Calu3 (cell line): ENCODE results near the gene RBM14. TPM values are rescaled to one million over a fixed set of nuclear protein-coding genes. Genes with fewer than 3 reads are reported as not detected.

Experiments
- BruUV-seq: library from RNA; stranded (reverse); fragments of 400-500 nt; replicated peaks from 2 replicates; lab custom pipeline; 2021; lab: Mats Ljungman, UMichigan
- CTCF ChIA-PET: fragments of 300-600 bp; sonication (Branson Sonifier 250); formaldehyde crosslinking; loops from one replicate; lab custom pipeline; 2022; ENCODE audit warnings: antibody characterized with exemption; lab: Charles Lee
- DNase-seq: peaks from one replicate; pipeline ENCODE4 v3.0.0; 2022
- H3K27ac Mint-ChIP-seq: one replicate; pipeline ENCODE4 v1.8.0; 2022; ENCODE audit warnings: mixed read lengths; ENCODE audit not compliant: unreplicated experiment
- H3K27me3 Mint-ChIP-seq: one replicate; pipeline ENCODE4 v1.8.0; 2022; ENCODE audit warnings: mixed read lengths; ENCODE audit not compliant: unreplicated experiment
- H3K36me3 Mint-ChIP-seq: one replicate; pipeline ENCODE4 v1.8.0; 2022; ENCODE audit warnings: mild to moderate bottlenecking, moderate library complexity, mixed read lengths; ENCODE audit not compliant: insufficient read depth, unreplicated experiment
- H3K4me1 Mint-ChIP-seq: one replicate; pipeline ENCODE4 v1.8.0; 2022; ENCODE audit warnings: mild to moderate bottlenecking, low read depth, mixed read lengths; ENCODE audit not compliant: unreplicated experiment
- H3K4me3 Mint-ChIP-seq: one replicate; pipeline ENCODE4 v1.8.0; 2022; ENCODE audit warnings: mild to moderate bottlenecking, low read depth, moderate library complexity, mixed read lengths; ENCODE audit not compliant: unreplicated experiment
- H3K9me3 Mint-ChIP-seq: one replicate; pipeline ENCODE4 v1.8.0; 2022; ENCODE audit warnings: low read depth, mixed read lengths; ENCODE audit not compliant: unreplicated experiment
- CTCF ChIP-seq: fragments of 200-600 bp; IDR thresholded peaks from one replicate; pipeline ENCODE4 v1.8.0; 2022; ENCODE audit warnings: antibody characterized with exemption; ENCODE audit not compliant: unreplicated experiment
- intact Hi-C: fragments of 100-400 bp; cut with micrococcal nuclease; formaldehyde crosslinking; loops from one replicate; pipeline ENCODE4 v1.10.0; 2022; ENCODE audit not compliant: unreplicated experiment
- total RNA-seq: library from RNA; stranded (reverse); gene quantifications from 2 replicates; pipeline ENCODE4 v1.2.3, GENCODE V29; 2022

RBM14 gene
- total RNA-seq, 1 experiment from 2014 or later: 107 TPM

- no peaks in the 10 kb centered on the region for H3K9me3 Mint-ChIP-seq
- peaks cover 14% of the 10 kb centered on the region for H3K4me1 Mint-ChIP-seq
- intact Hi-C loops: no loop called here
- no peak for DNase-seq
- no TSS peak for BruUV-seq
- H3K27me3 Mint-ChIP-seq: no peaks in the 10 kb centered on the region
- TF ChIP-seq CTCF: no peak
- H3K27ac Mint-ChIP-seq: no peak overlapping the region
- CTCF ChIA-PET: no interaction called here
- H3K4me3 Mint-ChIP-seq: no peak overlapping the region
- H3K36me3 Mint-ChIP-seq: peaks cover 61% of the 10 kb centered on the region
Observed at GRCh38 chr11:66626382-66626781, 10.0 kb downstream of the RBM14 start.

GRCh38 chr11:66626926-66627325 lies 10.5 kb downstream of the RBM14 start:
- H3K36me3 Mint-ChIP-seq: peaks cover 56% of the 10 kb centered on the region
- H3K4me1 Mint-ChIP-seq: peaks cover 14% of the 10 kb centered on the region
- H3K27ac Mint-ChIP-seq: no peak overlapping the region
- CTCF ChIA-PET: no interaction called here
- DNase-seq: no peak
- intact Hi-C loops: no loop called here
- H3K9me3 Mint-ChIP-seq: no peaks in the 10 kb centered on the region
- no peak overlapping the region for H3K4me3 Mint-ChIP-seq
- TF ChIP-seq CTCF: no peak
- no peaks in the 10 kb centered on the region for H3K27me3 Mint-ChIP-seq
- BruUV-seq: no TSS peak

- intact Hi-C loops: no loop called here
- TF ChIP-seq CTCF: no peak
- DNase-seq: no peak
- peaks cover 10% of the 10 kb centered on the region for H3K4me1 Mint-ChIP-seq
- CTCF ChIA-PET: interaction anchor here (0.6 to 1.7 kb wide), 2 partner anchors 10 to 12 kb away, joined by 3 read pairs; partner anchors contain the start of genes RBM14 and RBM4
- H3K27ac Mint-ChIP-seq: no peak overlapping the region
- H3K4me3 Mint-ChIP-seq: no peak overlapping the region
- H3K36me3 Mint-ChIP-seq: peaks cover 49% of the 10 kb centered on the region
- H3K27me3 Mint-ChIP-seq: no peaks in the 10 kb centered on the region
- H3K9me3 Mint-ChIP-seq: no peaks in the 10 kb centered on the region
- BruUV-seq: no TSS peak
Observed at GRCh38 chr11:66628061-66628603, 11.7 kb downstream of the RBM14 start.

- intact Hi-C loops: no loop called here
- H3K9me3 Mint-ChIP-seq: no peaks in the 10 kb centered on the region
- no TSS peak for BruUV-seq
- H3K36me3 Mint-ChIP-seq: peaks cover 45% of the 10 kb centered on the region
- CTCF ChIA-PET: interaction anchor here (1.7 kb wide), 1 partner anchor 9 kb away, joined by 3 read pairs; the partner anchor contains the start of gene RBM4
- H3K4me3 Mint-ChIP-seq: no peak overlapping the region
- TF ChIP-seq CTCF: no peak
- H3K4me1 Mint-ChIP-seq: no peaks in the 10 kb centered on the region
- no peak overlapping the region for H3K27ac Mint-ChIP-seq
- DNase-seq: no peak
- H3K27me3 Mint-ChIP-seq: no peaks in the 10 kb centered on the region
Observed at GRCh38 chr11:66629356-66629755, 12.9 kb downstream of the RBM14 start.
